ENCODE data around the gene ANTKMT. TPM values are rescaled to one million over a fixed set of nuclear protein-coding genes. Genes with fewer than 3 reads are reported as not detected.

ANTKMT gene
- total RNA-seq, 1 donor from 2014 or later: 22.6 TPM

- peak overlapping the region; percentile 50 for H3K4me3 Mint-ChIP-seq (ENCODE audit: unreplicated experiment)
- no peak overlapping the region for H2AFZ ChIP-seq (ENCODE audit: low read depth, low read length)
- no peaks in the 10 kb centered on the region for H3K9me3 ChIP-seq (ENCODE audit: insufficient read depth, low read depth, low read length)
- no peaks in the 10 kb centered on the region for H3K27me3 ChIP-seq (ENCODE audit: insufficient read depth, low read length)
- no peaks in the 10 kb centered on the region for H3K36me3 ChIP-seq (ENCODE audit: insufficient read depth, low read length)
- H3K4me1 Mint-ChIP-seq (ENCODE audit: low read depth, unreplicated experiment): no peaks in the 10 kb centered on the region
- peaks cover 27% of the 10 kb centered on the region for H3K4me1 ChIP-seq (ENCODE audit: insufficient read depth, low read length)
- no peak overlapping the region for H3K4me3 ChIP-seq (ENCODE audit: insufficient read depth, low read depth, low read length)
- FAIRE-seq (no peak), DNase-seq (ENCODE audit: low read depth) (no peak)
- H3K79me2 ChIP-seq (ENCODE audit: insufficient read depth, low read length): no peaks in the 10 kb centered on the region
- no peak overlapping the region for H3K27ac ChIP-seq (ENCODE audit: low read depth, low read length)
- no peak for TF ChIP-seq EZH2 (IDR thresholded peaks at IDR 0.05; ENCODE audit: insufficient read depth, low read length)
- no peak for TF ChIP-seq CTCF (IDR thresholded peaks at IDR 0.05; ENCODE audit: insufficient read depth, low read depth, low read length)
- no peaks in the 10 kb centered on the region for H3K36me3 Mint-ChIP-seq (ENCODE audit: low read depth, unreplicated experiment)
- H3K27me3 Mint-ChIP-seq (ENCODE audit: low read depth, unreplicated experiment): no peaks in the 10 kb centered on the region
- H3K4me2 ChIP-seq (ENCODE audit: low read length): no peak overlapping the region
- H3K9ac ChIP-seq (ENCODE audit: low read length): no peak overlapping the region
- H3K27ac Mint-ChIP-seq (ENCODE audit: unreplicated experiment): no peak overlapping the region
- H4K20me1 ChIP-seq (ENCODE audit: insufficient read depth, low read length): peaks cover 30% of the 10 kb centered on the region
- H3K9me3 Mint-ChIP-seq (ENCODE audit: unreplicated experiment): no peaks in the 10 kb centered on the region
Observed at GRCh38 chr16:722835-723633, 2.1 kb downstream of the ANTKMT start.

GRCh38 chr16:723695-724094 lies 2.7 kb downstream of the ANTKMT start:
- H4K20me1 ChIP-seq (ENCODE audit: insufficient read depth, low read length): peaks cover 23% of the 10 kb centered on the region
- DNase-seq (ENCODE audit: low read depth) (no peak), FAIRE-seq (no peak)
- no peak for TF ChIP-seq CTCF (IDR thresholded peaks at IDR 0.05; ENCODE audit: insufficient read depth, low read depth, low read length)
- no peaks in the 10 kb centered on the region for H3K36me3 Mint-ChIP-seq (ENCODE audit: low read depth, unreplicated experiment)
- no peak overlapping the region for H3K27ac ChIP-seq (ENCODE audit: low read depth, low read length)
- H3K4me1 ChIP-seq (ENCODE audit: insufficient read depth, low read length): peaks cover 30% of the 10 kb centered on the region
- no peaks in the 10 kb centered on the region for H3K4me1 Mint-ChIP-seq (ENCODE audit: low read depth, unreplicated experiment)
- no peak overlapping the region for H3K4me2 ChIP-seq (ENCODE audit: low read length)
- H3K4me3 Mint-ChIP-seq (ENCODE audit: unreplicated experiment): no peak overlapping the region
- H3K27me3 Mint-ChIP-seq (ENCODE audit: low read depth, unreplicated experiment): no peaks in the 10 kb centered on the region
- H3K9me3 Mint-ChIP-seq (ENCODE audit: unreplicated experiment): no peaks in the 10 kb centered on the region
- no peak overlapping the region for H2AFZ ChIP-seq (ENCODE audit: low read depth, low read length)
- no peaks in the 10 kb centered on the region for H3K79me2 ChIP-seq (ENCODE audit: insufficient read depth, low read length)
- H3K4me3 ChIP-seq (ENCODE audit: insufficient read depth, low read depth, low read length): no peak overlapping the region
- H3K9me3 ChIP-seq (ENCODE audit: insufficient read depth, low read depth, low read length): no peaks in the 10 kb centered on the region
- no peak overlapping the region for H3K27ac Mint-ChIP-seq (ENCODE audit: unreplicated experiment)
- no peaks in the 10 kb centered on the region for H3K36me3 ChIP-seq (ENCODE audit: insufficient read depth, low read length)
- no peak overlapping the region for H3K9ac ChIP-seq (ENCODE audit: low read length)
- H3K27me3 ChIP-seq (ENCODE audit: insufficient read depth, low read length): no peaks in the 10 kb centered on the region

All from astrocyte (in vitro differentiated cells and primary cell).